GM12891 (cell line): ENCODE results near the gene CELSR1.

Experiments used
- DNase-seq: peaks from one replicate; pipeline ENCODE4 v3.0.0; 2011; ENCODE audit warnings: low spot score; ENCODE audit not compliant: insufficient read length
- FAIRE-seq: peaks from 2 replicates; lab custom pipeline; 2011; peaks lifted over from hg19 to GRCh38; lab: Jason Lieb, UNC
- PAX5 ChIP-seq: IDR thresholded peaks from 2 replicates; pipeline ENCODE4 v1.6.1; 2011; ENCODE audit warnings: low read length, moderate library complexity, mild to moderate bottlenecking; ENCODE audit not compliant: insufficient read depth, severe bottlenecking
- POLR2A ChIP-seq: IDR thresholded peaks from 2 replicates; pipeline ENCODE4 v1.6.1; 2011; ENCODE audit warnings: low read depth, low read length, control low read depth
- POLR2AphosphoS5 ChIP-seq: IDR thresholded peaks from 2 replicates; pipeline ENCODE4 v1.6.1; 2011; ENCODE audit warnings: low read depth, low read length, control low read depth
- POU2F2 ChIP-seq: IDR thresholded peaks from 2 replicates; pipeline ENCODE4 v1.6.1; 2011; ENCODE audit warnings: low read depth, mild to moderate bottlenecking, control low read depth, low read length, moderate library complexity
- SPI1 ChIP-seq: IDR thresholded peaks from 2 replicates; pipeline ENCODE4 v1.6.1; 2011; ENCODE audit warnings: low read depth, low read length, control low read depth
- TAF1 ChIP-seq: IDR thresholded peaks from 2 replicates; pipeline ENCODE4 v1.6.1; 2011; ENCODE audit warnings: low read depth, low read length, control low read depth

The CELSR1 gene

GRCh38 chr22:46363611-46364321, 173.7 kb downstream of the CELSR1 start:
- TF ChIP-seq PAX5, result no peak
- TF ChIP-seq SPI1, result no peak
- no peak for TF ChIP-seq POLR2AphosphoS5
- no peak for TF ChIP-seq POU2F2
- no peak for TF ChIP-seq TAF1
- no peak for TF ChIP-seq POLR2A
- DNase-seq (no peak), FAIRE-seq (no peak)

DNA sequence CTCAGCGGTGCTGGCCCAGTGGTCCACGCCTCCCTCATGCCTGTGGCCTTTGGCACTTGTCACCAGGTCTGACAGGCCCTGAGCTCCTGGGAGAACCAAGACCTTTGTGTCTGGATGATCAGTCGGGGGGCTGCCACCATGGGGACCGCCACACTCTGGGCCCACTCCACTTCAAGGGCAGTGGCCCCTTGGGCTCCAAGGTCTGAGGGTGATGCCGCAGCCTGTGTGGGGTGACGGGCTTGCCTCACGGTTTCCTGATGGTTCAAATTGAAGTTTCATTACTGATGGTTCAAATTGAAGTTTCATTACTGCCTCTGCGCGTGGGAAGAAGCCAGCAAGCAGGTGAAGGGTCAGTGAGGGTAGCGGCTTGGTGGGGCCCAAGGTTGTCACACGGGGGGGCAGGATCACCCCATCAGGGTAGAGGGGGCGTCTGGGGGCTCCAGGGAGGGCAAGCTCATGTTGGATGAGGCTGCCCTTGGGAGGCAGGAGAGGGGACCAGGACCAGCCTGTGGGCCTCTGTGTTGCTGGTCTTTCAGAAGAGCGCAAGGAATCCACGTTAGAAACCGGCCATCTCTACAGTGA, 174.4 kb downstream of the CELSR1 start:
- FAIRE-seq (no peak), DNase-seq (no peak)
- no peak for TF ChIP-seq POLR2AphosphoS5
- TF ChIP-seq POU2F2, result no peak
- no peak for TF ChIP-seq POLR2A
- TF ChIP-seq TAF1, result no peak
- TF ChIP-seq PAX5, result no peak
- TF ChIP-seq SPI1, result no peak

- TF ChIP-seq POLR2A, result no peak
- no peak for TF ChIP-seq POU2F2
- TF ChIP-seq PAX5, result no peak
- no peak for TF ChIP-seq SPI1
- no peak for TF ChIP-seq TAF1
- no peak for TF ChIP-seq POLR2AphosphoS5
- FAIRE-seq (no peak), DNase-seq (no peak)
Measured at GRCh38 chr22:46362203-46362933, 175.1 kb downstream of the CELSR1 start.

- DNase-seq (no peak), FAIRE-seq (no peak)
- no peak for TF ChIP-seq POLR2AphosphoS5
- no peak for TF ChIP-seq POLR2A
- TF ChIP-seq TAF1, result no peak
Measured at GRCh38 chr22:46361826-46362202, 175.6 kb downstream of the CELSR1 start.

DNA sequence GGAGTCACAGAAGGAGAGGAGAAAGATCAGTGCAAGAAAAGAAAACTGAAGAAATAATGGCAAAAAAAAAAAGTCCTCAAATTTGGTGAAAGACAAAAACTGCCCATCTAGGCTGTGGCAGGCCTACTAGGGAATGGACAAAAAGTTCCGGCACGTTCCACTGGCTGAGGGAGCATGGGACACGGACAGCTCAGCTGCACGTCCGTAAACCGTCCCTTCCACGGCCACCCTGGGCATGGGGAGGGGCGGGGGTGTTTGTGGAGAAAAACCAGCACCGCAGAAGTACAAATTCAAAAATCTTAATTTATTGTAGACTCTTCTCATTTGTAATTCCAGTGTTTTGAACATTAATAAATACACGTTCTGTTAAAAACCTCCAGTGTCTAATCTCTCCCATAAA, 176.5 kb downstream of the CELSR1 start:
- TF ChIP-seq POU2F2, result no peak
- no peak for TF ChIP-seq POLR2A
- TF ChIP-seq POLR2AphosphoS5, result no peak
- TF ChIP-seq SPI1, result no peak
- no peak for TF ChIP-seq TAF1
- no peak for TF ChIP-seq PAX5
- no peak for DNase-seq
- no peak for FAIRE-seq

DNA sequence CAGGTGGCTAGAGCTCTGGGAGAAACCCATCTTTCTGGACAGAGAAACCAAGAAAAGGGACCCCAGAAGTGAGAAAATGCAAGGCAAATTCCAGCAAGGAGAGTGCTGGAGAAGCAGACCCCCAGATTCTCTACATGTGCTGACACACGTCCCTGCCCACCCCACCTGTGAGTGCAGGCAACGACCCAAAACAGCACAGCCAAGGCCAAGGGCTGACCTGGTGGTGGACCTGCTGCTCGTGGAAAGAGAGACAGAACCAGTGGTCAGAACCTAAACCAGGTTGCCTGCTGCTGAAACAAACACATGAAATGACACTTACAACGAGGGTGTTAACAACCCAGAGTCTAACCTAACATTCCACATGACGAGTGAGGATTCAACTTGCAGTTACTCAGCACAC, 177.3 kb downstream of the CELSR1 start:
- FAIRE-seq (no peak), DNase-seq (no peak)
- TF ChIP-seq TAF1, result no peak
- no peak for TF ChIP-seq PAX5
- no peak for TF ChIP-seq POLR2A
- no peak for TF ChIP-seq POLR2AphosphoS5
- TF ChIP-seq SPI1, result no peak
- no peak for TF ChIP-seq POU2F2

DNA sequence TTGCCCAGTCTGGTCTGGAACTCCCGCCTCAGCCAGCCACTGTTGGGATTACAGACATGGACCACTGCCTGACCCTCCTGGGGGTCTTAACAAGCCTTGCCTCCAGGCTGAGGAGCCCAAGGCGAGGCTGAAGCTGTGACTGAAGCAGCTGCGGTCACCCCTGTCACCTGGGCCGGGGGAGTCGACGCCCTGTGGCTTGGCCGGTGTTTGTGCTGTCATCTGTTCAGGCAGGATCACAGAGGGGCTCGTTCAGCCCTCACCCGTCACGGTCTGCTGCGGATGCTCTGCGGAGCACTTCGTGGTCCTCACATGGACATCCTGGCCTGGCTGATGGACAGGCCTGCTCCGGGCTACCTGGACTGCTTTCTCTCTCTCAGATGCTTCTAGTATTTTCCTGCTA, 178.1 kb downstream of the CELSR1 start:
- FAIRE-seq (no peak), DNase-seq (no peak)
- TF ChIP-seq SPI1 (no peak), POLR2A (no peak), POLR2AphosphoS5 (no peak), PAX5 (no peak), TAF1 (no peak), POU2F2 (no peak)

- TF ChIP-seq SPI1 (no peak), POLR2A (no peak), POU2F2 (no peak), TAF1 (no peak), PAX5 (no peak), POLR2AphosphoS5 (no peak)
- no peak for FAIRE-seq
Measured at GRCh38 chr22:46358766-46359165, 178.7 kb downstream of the CELSR1 start.

DNA sequence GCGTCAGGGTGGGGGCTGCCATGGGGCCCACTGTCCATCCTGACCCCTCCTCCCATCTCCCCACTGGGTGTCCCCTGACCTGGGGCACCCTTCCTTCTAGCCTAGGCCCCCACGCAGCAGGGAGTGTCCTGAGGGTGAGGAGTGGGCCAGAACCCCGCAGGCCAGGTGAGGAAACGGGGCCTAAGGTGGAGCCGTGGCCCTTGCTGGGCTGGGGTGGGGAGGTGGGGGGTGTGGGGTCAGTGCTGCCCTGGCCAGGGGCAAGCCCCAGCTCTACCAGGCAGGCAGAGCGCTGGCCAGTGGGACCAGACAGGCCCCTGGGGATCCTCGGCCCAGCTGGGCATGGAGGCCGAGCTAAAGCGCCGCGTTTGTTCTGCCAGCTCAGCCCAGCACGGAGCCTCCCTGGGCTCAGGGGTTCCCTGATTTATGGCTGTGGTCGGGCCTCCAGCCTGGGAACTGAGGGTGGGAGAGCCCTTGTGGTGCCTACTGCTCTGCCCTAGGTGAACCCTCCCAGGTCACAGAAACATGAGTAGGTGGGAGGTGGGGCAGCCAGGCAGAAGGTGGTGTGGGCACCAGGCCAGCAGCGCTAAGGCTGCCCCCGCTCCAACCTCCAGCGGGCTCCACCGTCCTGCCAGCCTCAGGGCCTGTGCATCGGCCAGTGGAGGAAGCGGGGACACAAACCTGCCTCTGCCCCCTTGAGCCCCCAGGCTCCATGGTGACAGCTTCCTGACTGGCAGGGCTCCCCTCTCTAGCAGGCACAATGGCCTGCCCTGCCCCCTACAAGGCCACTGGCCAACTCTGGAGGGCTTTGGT, 179.5 kb downstream of the CELSR1 start:
- TF ChIP-seq POU2F2, result no peak
- no peak for TF ChIP-seq SPI1
- TF ChIP-seq POLR2A, result no peak
- no peak for TF ChIP-seq TAF1
- TF ChIP-seq POLR2AphosphoS5, result no peak
- no peak for TF ChIP-seq PAX5
- no peak for DNase-seq
- FAIRE-seq, result no peak

More at GRCh38 chr22:46358766-46359165, 178.7 kb downstream of the CELSR1 start:
- no peak for DNase-seq
